ENCODE data around the gene CYB5A.
"Not testable (repeated sequence)": the region's sequence is repeated elsewhere in the genome, so short reads cannot be mapped to it uniquely, and the experiment has no call there.

Gene CYB5A

GRCh38 chr18:74291771-74292540 is at the start of gene CYB5A:
CYB5A (minus strand) TSS chr18:74291963; CDS start chr18:74291875, 88 bp downstream.
- DNase-seq: peak; percentile 99

GRCh38 chr18:74337912-74338309 is 46.1 kb upstream of the CYB5A start:
- DNase-seq: no peak

- no peak for DNase-seq
Observed at GRCh38 chr18:74337155-74337911, 45.6 kb upstream of the CYB5A start.

- no peak for DNase-seq
Observed at GRCh38 chr18:74336656-74337055, 44.9 kb upstream of the CYB5A start.

- DNase-seq: no peak
Observed at GRCh38 chr18:74334242-74334893, 42.6 kb upstream of the CYB5A start.

GRCh38 chr18:74333091-74333490 is 41.3 kb upstream of the CYB5A start:
- DNase-seq: no peak

GRCh38 chr18:74331404-74331803 is 39.6 kb upstream of the CYB5A start:
- DNase-seq: no peak

- DNase-seq: no peak
Observed at GRCh38 chr18:74329688-74330205, 38.0 kb upstream of the CYB5A start.

- no peak for DNase-seq
Observed at GRCh38 chr18:74328206-74328605, 36.4 kb upstream of the CYB5A start.

GRCh38 chr18:74326791-74327190 is 35.0 kb upstream of the CYB5A start:
- not testable (repeated sequence) for DNase-seq

- DNase-seq: no peak
Observed at GRCh38 chr18:74326231-74326630, 34.5 kb upstream of the CYB5A start.

GRCh38 chr18:74316257-74317170 is 24.8 kb upstream of the CYB5A start:
- no peak for DNase-seq

GRCh38 chr18:74315464-74316256 is 23.9 kb upstream of the CYB5A start, which contains the start of gene C18orf63:
C18orf63 (plus strand) TSS chr18:74315839; CDS start chr18:74317866, 2,027 bp downstream.
- DNase-seq: no peak

- DNase-seq: no peak
Observed at GRCh38 chr18:74314759-74315463, 23.1 kb upstream of the CYB5A start.

GRCh38 chr18:74311000-74311399 is 19.2 kb upstream of the CYB5A start:
- no peak for DNase-seq

- DNase-seq: peak; percentile 14
Observed at GRCh38 chr18:74310411-74310810, 18.6 kb upstream of the CYB5A start.

- no peak for DNase-seq
Observed at GRCh38 chr18:74303936-74304335, 12.2 kb upstream of the CYB5A start.

GRCh38 chr18:74303306-74303705 is 11.5 kb upstream of the CYB5A start:
- DNase-seq: no peak

GRCh38 chr18:74299746-74300145 is 8.0 kb upstream of the CYB5A start:
- DNase-seq: no peak

GRCh38 chr18:74299162-74299561 is 7.4 kb upstream of the CYB5A start:
- no peak for DNase-seq

GRCh38 chr18:74294526-74294925 is 2.8 kb upstream of the CYB5A start:
- DNase-seq: no peak

Data from CD4-positive, alpha-beta T cell treated with Interleukin-10 for 1 hour (primary cell).